ENCODE results near the gene CNKSR1.

The CNKSR1 gene

GRCh38 chr1:26169669-26170471, 7.4 kb upstream of the CNKSR1 start, which contains the start of gene ZNF593:
Gene ZNF593, plus strand, starts transcription at chr1:26169908. Its CDS starts 76 bp downstream, at chr1:26169984.
- Histone ChIP-seq H3K27ac (ENCODE audit: low read length) (no peak within 1 kb of the TSS), H3K4me1 (ENCODE audit: control insufficient read depth, insufficient read depth, low read length) (peaks cover 8% of the 10 kb centered on the region), H3K4me3 (ENCODE audit: low read length) (peak within 1 kb of the TSS; percentile 84), H3K36me3 (ENCODE audit: control insufficient read depth, insufficient read depth, low read length) (no peaks in the 10 kb centered on the region), H3K27me3 (ENCODE audit: control insufficient read depth, insufficient read depth, low read length) (no peaks in the 10 kb centered on the region), H3K9me3 (ENCODE audit: control insufficient read depth, insufficient read depth, low read length) (no peaks in the 10 kb centered on the region)
- WGBS (ENCODE audit: insufficient coverage, insufficient read length), result no CpG with 5 or more reads among the region's 76 CpGs
- DNase-seq (ENCODE audit: low read depth, low spot score), result peak; percentile 70

DNA sequence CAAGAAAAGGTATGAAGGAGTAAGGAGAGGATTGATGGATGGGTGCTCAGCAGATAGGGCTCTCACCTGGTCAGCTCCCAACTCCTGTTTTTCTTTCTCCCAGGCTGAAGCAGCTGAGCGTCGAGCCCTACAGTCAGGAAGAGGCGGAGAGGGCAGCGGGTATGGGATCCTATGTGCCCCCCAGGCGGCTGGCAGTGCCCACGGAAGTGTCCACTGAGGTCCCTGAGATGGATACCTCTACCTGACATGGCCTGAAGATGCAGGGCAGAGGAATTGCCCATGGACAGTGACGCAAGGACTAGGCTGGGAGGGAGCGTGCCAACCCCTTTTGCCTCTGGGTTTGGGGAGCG, 6.8 kb upstream of the CNKSR1 start:
- peak overlapping the region; percentile 84; the same call in 1 of the 2 replicates for H3K4me3 ChIP-seq (ENCODE audit: low read length)
- no peaks in the 10 kb centered on the region for H3K36me3 ChIP-seq (ENCODE audit: control insufficient read depth, insufficient read depth, low read length)
- no peak overlapping the region for H3K27ac ChIP-seq (ENCODE audit: low read length)
- no CpG with 5 or more reads among the region's 9 CpGs for WGBS (ENCODE audit: insufficient coverage, insufficient read length)
- H3K27me3 ChIP-seq (ENCODE audit: control insufficient read depth, insufficient read depth, low read length), result no peaks in the 10 kb centered on the region
- H3K4me1 ChIP-seq (ENCODE audit: control insufficient read depth, insufficient read depth, low read length), result peaks cover 5% of the 10 kb centered on the region
- DNase-seq (ENCODE audit: low read depth, low spot score), result no peak
- no peaks in the 10 kb centered on the region for H3K9me3 ChIP-seq (ENCODE audit: control insufficient read depth, insufficient read depth, low read length)

DNA sequence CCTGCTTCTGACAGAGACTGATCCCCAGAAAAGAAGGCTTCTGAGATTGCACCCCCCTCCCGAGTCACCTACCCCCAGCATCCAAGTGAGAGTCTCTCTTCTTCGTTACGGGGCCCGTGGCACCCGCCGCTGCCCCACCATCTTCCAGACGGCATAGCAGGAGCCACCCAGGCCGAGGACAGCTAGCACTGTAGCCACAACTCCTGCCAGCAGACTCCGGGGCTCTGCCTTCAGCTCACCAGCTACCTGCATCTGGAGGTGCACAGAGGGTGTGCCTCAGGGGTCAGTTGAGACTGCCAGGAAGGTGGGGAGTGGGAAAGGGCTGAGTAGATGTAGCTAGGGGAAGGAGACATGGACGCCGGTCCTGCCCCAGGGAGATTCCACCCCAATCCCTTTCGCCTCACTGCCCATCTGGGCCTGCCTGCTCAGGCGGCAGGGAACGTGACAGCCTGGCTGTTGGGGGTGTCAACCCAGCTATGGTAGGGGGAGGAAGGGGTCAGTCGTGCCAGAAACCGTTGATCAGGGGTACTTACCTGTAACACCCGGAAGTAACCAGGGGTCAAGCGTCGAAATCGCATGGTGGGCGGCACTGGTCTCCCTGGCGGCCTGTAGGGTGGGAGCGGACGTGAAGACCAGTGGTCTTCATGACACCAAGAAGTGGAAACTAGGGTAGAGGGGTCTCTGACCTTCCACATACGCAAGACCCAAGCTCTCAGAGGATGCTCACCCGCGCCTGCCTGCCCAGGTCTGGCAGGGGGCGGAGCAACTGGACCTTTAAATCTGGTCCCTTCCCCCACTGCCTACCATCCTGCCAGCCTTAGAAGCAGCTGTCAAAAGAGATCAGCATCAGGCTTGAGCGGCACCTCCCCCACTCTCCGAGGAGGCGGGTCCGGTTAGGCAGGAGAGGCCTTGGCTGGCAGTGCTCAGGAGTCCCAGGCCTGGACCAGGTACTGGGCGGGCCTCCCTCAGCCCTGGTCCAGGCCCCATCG, 5.9 kb upstream of the CNKSR1 start, which contains the start of gene ZNF593OS:
ZNF593OS (minus strand) TSS at position 749 of the 989 bp plus-strand sequence; CDS start at position 578, 171 bp downstream.
- no CpG with 5 or more reads among the region's 34 CpGs for WGBS (ENCODE audit: insufficient coverage, insufficient read length)
- H3K36me3 ChIP-seq (ENCODE audit: control insufficient read depth, insufficient read depth, low read length), result no peaks in the 10 kb centered on the region
- H3K4me3 ChIP-seq (ENCODE audit: low read length), result no peak within 1 kb of the TSS
- no peak within 1 kb of the TSS for H3K27ac ChIP-seq (ENCODE audit: low read length)
- no peaks in the 10 kb centered on the region for H3K27me3 ChIP-seq (ENCODE audit: control insufficient read depth, insufficient read depth, low read length)
- no peaks in the 10 kb centered on the region for H3K9me3 ChIP-seq (ENCODE audit: control insufficient read depth, insufficient read depth, low read length)
- H3K4me1 ChIP-seq (ENCODE audit: control insufficient read depth, insufficient read depth, low read length), result peaks cover 5% of the 10 kb centered on the region
- no peak for DNase-seq (ENCODE audit: low read depth, low spot score)

DNA sequence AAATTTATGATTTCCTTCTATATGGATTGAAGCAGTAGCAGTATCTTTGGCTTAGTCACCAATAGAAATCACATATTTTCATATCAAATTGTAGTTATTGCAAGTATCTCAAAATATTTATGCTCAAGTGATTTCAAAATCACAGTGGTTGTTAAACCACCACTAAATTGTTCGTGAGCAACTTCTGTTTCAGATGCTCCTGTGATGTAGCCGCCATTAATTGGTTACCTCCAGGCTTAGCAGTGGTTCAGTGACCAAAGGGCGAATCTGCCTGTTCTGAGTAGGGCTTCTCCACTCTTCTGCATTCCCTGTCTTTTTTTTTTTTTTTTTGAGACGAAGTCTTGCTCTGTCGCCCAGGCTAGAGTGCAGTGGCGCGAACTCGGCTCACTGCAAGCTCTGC, 1.9 kb upstream of the CNKSR1 start:
- no peak for DNase-seq (ENCODE audit: low read depth, low spot score)
- no peaks in the 10 kb centered on the region for H3K27me3 ChIP-seq (ENCODE audit: control insufficient read depth, insufficient read depth, low read length)
- no peaks in the 10 kb centered on the region for H3K9me3 ChIP-seq (ENCODE audit: control insufficient read depth, insufficient read depth, low read length)
- no CpG with 5 or more reads among the region's 8 CpGs for WGBS (ENCODE audit: insufficient coverage, insufficient read length)
- no peak overlapping the region for H3K4me3 ChIP-seq (ENCODE audit: low read length)
- peaks cover 3% of the 10 kb centered on the region; the same call in 1 of the 2 replicates for H3K4me1 ChIP-seq (ENCODE audit: control insufficient read depth, insufficient read depth, low read length)
- no peaks in the 10 kb centered on the region for H3K36me3 ChIP-seq (ENCODE audit: control insufficient read depth, insufficient read depth, low read length)
- H3K27ac ChIP-seq (ENCODE audit: low read length), result no peak overlapping the region

GRCh38 chr1:26180010-26180506, 2.8 kb downstream of the CNKSR1 start:
- DNase-seq (ENCODE audit: low read depth, low spot score), result no peak
- Histone ChIP-seq H3K27ac (ENCODE audit: low read length) (no peak overlapping the region), H3K27me3 (ENCODE audit: control insufficient read depth, insufficient read depth, low read length) (no peaks in the 10 kb centered on the region), H3K36me3 (ENCODE audit: control insufficient read depth, insufficient read depth, low read length) (no peaks in the 10 kb centered on the region), H3K4me1 (ENCODE audit: control insufficient read depth, insufficient read depth, low read length) (no peaks in the 10 kb centered on the region), H3K9me3 (ENCODE audit: control insufficient read depth, insufficient read depth, low read length) (no peaks in the 10 kb centered on the region), H3K4me3 (ENCODE audit: low read length) (no peak overlapping the region)
- WGBS (ENCODE audit: insufficient coverage, insufficient read length), result no CpG with 5 or more reads among the region's 4 CpGs

DNA sequence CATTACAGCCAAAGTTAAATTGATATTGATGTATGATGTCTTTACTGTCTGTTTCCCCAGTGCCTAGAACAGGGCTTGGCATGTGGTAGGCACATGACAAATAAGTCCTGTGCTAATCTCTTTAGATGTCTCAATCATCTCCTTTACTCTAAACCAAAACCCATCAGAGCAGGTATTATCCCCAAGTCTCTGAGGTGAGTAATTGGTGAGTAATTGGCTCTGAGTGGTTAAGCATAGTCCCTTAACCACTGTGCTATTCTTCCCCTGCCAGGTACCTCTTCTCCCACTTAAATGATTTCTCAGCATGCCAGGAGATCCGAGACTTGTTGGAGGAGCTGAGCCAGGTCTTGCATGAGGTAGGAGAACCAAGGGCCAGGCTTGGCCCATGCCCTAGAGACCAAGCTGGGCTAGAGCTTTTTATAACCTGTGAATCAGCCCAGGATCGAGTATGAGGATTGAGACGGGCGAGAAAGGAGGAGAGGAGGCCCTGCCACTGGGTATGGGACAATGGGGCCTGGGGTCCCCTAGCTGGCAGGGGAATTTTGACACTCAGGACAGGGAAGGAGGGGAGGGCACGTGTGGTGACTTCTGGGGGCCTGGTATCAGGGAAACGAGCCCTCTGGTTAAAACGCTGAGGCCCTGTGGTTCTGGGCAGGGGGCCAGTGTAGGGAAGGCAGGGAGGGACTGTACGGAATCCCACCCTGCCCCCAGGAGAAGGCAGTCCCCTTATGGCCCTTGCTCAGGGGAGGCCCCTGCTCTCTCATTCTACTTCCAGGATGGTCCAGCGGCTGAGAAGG, 4.5 kb downstream of the CNKSR1 start:
- no peak overlapping the region for H3K27ac ChIP-seq (ENCODE audit: low read length)
- H3K9me3 ChIP-seq (ENCODE audit: control insufficient read depth, insufficient read depth, low read length), result no peaks in the 10 kb centered on the region
- no peaks in the 10 kb centered on the region for H3K27me3 ChIP-seq (ENCODE audit: control insufficient read depth, insufficient read depth, low read length)
- H3K4me1 ChIP-seq (ENCODE audit: control insufficient read depth, insufficient read depth, low read length), result no peaks in the 10 kb centered on the region
- no peak for DNase-seq (ENCODE audit: low read depth, low spot score)
- H3K36me3 ChIP-seq (ENCODE audit: control insufficient read depth, insufficient read depth, low read length), result no peaks in the 10 kb centered on the region
- WGBS (ENCODE audit: insufficient coverage, insufficient read length), result no CpG with 5 or more reads among the region's 9 CpGs
- no peak overlapping the region for H3K4me3 ChIP-seq (ENCODE audit: low read length)

GRCh38 chr1:26182383-26182696, 5.0 kb downstream of the CNKSR1 start:
- DNase-seq (ENCODE audit: low read depth, low spot score), result no peak
- no CpG with 5 or more reads among the region's 7 CpGs for WGBS (ENCODE audit: insufficient coverage, insufficient read length)
- Histone ChIP-seq H3K27me3 (ENCODE audit: control insufficient read depth, insufficient read depth, low read length) (no peaks in the 10 kb centered on the region), H3K9me3 (ENCODE audit: control insufficient read depth, insufficient read depth, low read length) (no peaks in the 10 kb centered on the region), H3K4me1 (ENCODE audit: control insufficient read depth, insufficient read depth, low read length) (no peaks in the 10 kb centered on the region), H3K27ac (ENCODE audit: low read length) (no peak overlapping the region), H3K4me3 (ENCODE audit: low read length) (no peak overlapping the region), H3K36me3 (ENCODE audit: control insufficient read depth, insufficient read depth, low read length) (no peaks in the 10 kb centered on the region)

DNA sequence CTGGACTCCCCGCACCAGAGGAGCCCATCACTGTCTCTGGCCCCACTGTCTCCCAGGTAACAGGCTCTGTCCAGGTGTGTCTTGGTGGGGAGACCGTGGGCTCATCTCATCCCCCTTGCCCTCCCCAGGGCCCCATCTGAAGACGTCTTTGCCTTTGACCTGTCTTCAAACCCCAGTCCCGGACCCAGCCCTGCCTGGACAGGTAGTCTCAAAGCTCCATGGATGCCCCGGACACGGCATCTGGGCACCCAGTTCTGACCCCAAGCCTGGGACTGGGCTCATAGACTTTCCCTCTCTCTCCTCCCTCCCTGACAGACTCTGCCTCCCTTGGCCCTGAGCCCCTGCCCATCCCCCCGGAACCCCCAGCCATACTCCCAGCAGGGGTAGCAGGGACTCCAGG, 6.8 kb downstream of the CNKSR1 start:
- WGBS (ENCODE audit: insufficient coverage, insufficient read length), result no CpG with 5 or more reads among the region's 7 CpGs

GRCh38 chr1:26184883-26185282, 7.6 kb downstream of the CNKSR1 start:
- Histone ChIP-seq H3K27me3 (ENCODE audit: control insufficient read depth, insufficient read depth, low read length) (no peaks in the 10 kb centered on the region), H3K4me3 (ENCODE audit: low read length) (no peak overlapping the region), H3K36me3 (ENCODE audit: control insufficient read depth, insufficient read depth, low read length) (no peaks in the 10 kb centered on the region; the same call in 1 of the 2 replicates), H3K4me1 (ENCODE audit: control insufficient read depth, insufficient read depth, low read length) (no peaks in the 10 kb centered on the region), H3K9me3 (ENCODE audit: control insufficient read depth, insufficient read depth, low read length) (no peaks in the 10 kb centered on the region), H3K27ac (ENCODE audit: low read length) (no peak overlapping the region)
- no peak for DNase-seq (ENCODE audit: low read depth, low spot score)
- no CpG with 5 or more reads among the region's 21 CpGs for WGBS (ENCODE audit: insufficient coverage, insufficient read length)

More for the DNA sequence above, 6.8 kb downstream of the CNKSR1 start:
- Histone ChIP-seq H3K27me3 (ENCODE audit: control insufficient read depth, insufficient read depth, low read length) (no peaks in the 10 kb centered on the region), H3K27ac (ENCODE audit: low read length) (no peak overlapping the region), H3K4me3 (ENCODE audit: low read length) (no peak overlapping the region), H3K36me3 (ENCODE audit: control insufficient read depth, insufficient read depth, low read length) (no peaks in the 10 kb centered on the region), H3K4me1 (ENCODE audit: control insufficient read depth, insufficient read depth, low read length) (no peaks in the 10 kb centered on the region), H3K9me3 (ENCODE audit: control insufficient read depth, insufficient read depth, low read length) (no peaks in the 10 kb centered on the region)
- no peak for DNase-seq (ENCODE audit: low read depth, low spot score)

DNA sequence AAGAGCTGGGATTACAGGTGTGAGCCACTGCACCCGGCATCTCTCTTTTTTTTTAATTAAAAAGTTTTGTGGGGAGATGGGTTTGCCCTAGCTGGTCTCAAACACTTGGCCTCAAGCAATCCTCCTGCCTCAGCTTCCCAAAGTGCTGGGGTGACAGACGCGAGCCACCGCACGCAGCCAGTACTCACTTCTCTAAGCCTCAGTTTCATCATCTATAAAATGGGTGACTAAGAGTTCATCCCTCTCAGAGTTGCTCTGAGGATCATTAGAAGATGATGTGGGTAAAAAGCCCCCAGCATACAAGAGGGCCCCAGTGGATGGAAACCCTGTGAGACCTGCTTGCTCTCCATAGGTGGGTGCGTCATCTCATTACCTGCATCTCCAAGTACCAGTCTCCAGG, 10.6 kb downstream of the CNKSR1 start:
- no peak for DNase-seq (ENCODE audit: low read depth, low spot score)
- Histone ChIP-seq H3K27ac (ENCODE audit: low read length) (no peak overlapping the region), H3K4me3 (ENCODE audit: low read length) (no peak overlapping the region), H3K36me3 (ENCODE audit: control insufficient read depth, insufficient read depth, low read length) (no peaks in the 10 kb centered on the region; the same call in 1 of the 2 replicates), H3K4me1 (ENCODE audit: control insufficient read depth, insufficient read depth, low read length) (peaks cover 2% of the 10 kb centered on the region; the same call in 1 of the 2 replicates), H3K27me3 (ENCODE audit: control insufficient read depth, insufficient read depth, low read length) (no peaks in the 10 kb centered on the region), H3K9me3 (ENCODE audit: control insufficient read depth, insufficient read depth, low read length) (no peaks in the 10 kb centered on the region)
- WGBS (ENCODE audit: insufficient coverage, insufficient read length), result no CpG with 5 or more reads among the region's 6 CpGs

Data from iPS DF 6.9 (cell line).